Breast epithelium (tissue), 3 donors: ENCODE measurements around the gene ARHGAP18.

ENCODE experiments used
- CTCF ChIP-seq, 3 donors: fragments of 450-650 bp; IDR thresholded peaks; one replicate each; pipeline ENCODE4 v1.5.1; 2016 to 2017; ENCODE audit warnings: antibody characterized with exemption in 3 of 3, mild to moderate bottlenecking in 3 of 3, moderate library complexity in 3 of 3
- POLR2A ChIP-seq: fragments of 450-650 bp; IDR thresholded peaks from one replicate; pipeline ENCODE4 v1.6.1; 2016; ENCODE audit warnings: antibody characterized with exemption, mild to moderate bottlenecking, moderate library complexity
- POLR2AphosphoS5 ChIP-seq, 3 donors: sonication (generic); formaldehyde crosslinking; IDR thresholded peaks; one replicate each; pipeline ENCODE4 v1.6.1; 2017; ENCODE audit warnings: antibody characterized with exemption in 3 of 3

DNA sequence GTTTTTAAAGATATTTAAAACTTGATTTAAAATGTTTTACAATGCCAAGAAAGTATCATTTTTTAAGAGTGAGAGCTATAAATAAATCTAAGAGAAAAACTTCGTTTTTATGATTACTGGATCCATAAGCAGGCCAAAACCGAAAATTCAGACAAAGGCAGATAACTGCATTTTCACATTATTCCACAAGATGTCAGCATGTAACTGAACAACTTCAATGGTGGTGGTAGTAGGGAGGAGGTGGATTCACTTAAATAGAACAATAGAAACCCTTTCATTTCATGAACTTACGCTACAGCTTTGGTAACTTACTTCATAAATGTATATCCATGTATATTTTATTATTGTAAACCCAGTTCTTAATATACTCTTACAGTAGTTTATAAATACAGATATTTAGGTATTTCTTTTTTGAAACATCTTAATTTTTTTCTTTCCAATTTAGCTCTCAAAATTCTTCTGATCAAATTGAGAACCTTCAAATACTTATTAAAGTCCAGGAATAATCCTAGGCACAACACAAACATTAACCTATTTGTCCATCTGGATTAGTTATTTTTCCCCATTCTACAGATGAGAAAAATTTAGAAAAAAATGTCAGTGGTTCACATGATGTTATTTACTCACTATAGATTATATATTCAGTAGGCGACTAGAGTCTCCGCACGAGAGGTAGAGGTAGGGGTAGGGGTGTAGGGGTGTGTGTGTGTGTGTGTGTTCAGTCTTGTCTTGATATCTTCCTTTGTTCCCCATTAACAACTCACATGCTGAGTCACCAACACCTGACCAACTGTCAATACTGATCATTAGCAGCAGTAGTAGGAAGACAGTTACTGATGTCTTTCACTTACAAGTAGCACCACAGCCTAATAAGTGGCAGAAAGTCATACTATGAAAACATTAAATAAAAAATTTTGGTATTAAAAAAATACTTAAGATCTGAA, 111.5 kb downstream of the ARHGAP18 start:
- TF ChIP-seq CTCF (IDR thresholded peaks at IDR 0.05), result peak; percentile 70 to 93 (median 91)
- no peak for TF ChIP-seq POLR2AphosphoS5 (IDR thresholded peaks at IDR 0.05)
- TF ChIP-seq POLR2A, result no peak
